Natural killer cell (primary cell): ENCODE measurements around the gene SKA2. TPM values are rescaled to one million over a fixed set of nuclear protein-coding genes. Genes with fewer than 3 reads are reported as not detected.

ENCODE experiments used
- ATAC-seq, 3 donors: fragments of 150-1000 bp in 2 of 3; fragments of 200-7000 bp in 1 of 3; cut with Tn5 transposase; 1 replicate in 1 of 3; 2 replicates in 2 of 3; pipeline ENCODE4 v1.10.0; 2021; ENCODE audit warnings: mild to moderate bottlenecking in 2 of 3, moderate library complexity in 2 of 3
- DNase-seq, 2 donors: peaks; one replicate each; pipeline versions ENCODE4 v3.0.0 to v3.0.0-alpha.2; 2013 to 2021; ENCODE audit warnings: mixed read lengths in 1 of 2
- H3K27ac ChIP-seq: one replicate; pipeline ENCODE4 v1.5.1; 2013; ENCODE audit warnings: mild to moderate bottlenecking, low read length
- H3K27me3 ChIP-seq: one replicate; pipeline ENCODE4 v1.6.1; 2013; ENCODE audit warnings: low read length; ENCODE audit not compliant: control insufficient read depth, insufficient read depth
- H3K36me3 ChIP-seq: one replicate; pipeline ENCODE4 v1.6.1; 2013; ENCODE audit warnings: low read length; ENCODE audit not compliant: control insufficient read depth, insufficient read depth
- H3K4me1 ChIP-seq: one replicate; pipeline ENCODE4 v1.6.1; 2013; ENCODE audit warnings: low read length; ENCODE audit not compliant: control insufficient read depth, insufficient read depth
- H3K4me3 ChIP-seq: one replicate; pipeline ENCODE4 v1.5.1; 2013; ENCODE audit warnings: low read length
- H3K9me3 ChIP-seq: one replicate; pipeline ENCODE4 v1.6.1; 2013; ENCODE audit warnings: low read length; ENCODE audit not compliant: control insufficient read depth, insufficient read depth
- H3K27ac Mint-ChIP-seq, 2 donors: one replicate each; pipeline ENCODE4 v1.8.0; 2022; ENCODE audit warnings: mild to moderate bottlenecking in 2 of 2, mixed read lengths in 2 of 2, moderate library complexity in 1 of 2
- H3K27me3 Mint-ChIP-seq, 2 donors: one replicate each; pipeline ENCODE4 v1.8.0; 2022; ENCODE audit warnings: low read depth in 2 of 2, mixed read lengths in 2 of 2
- H3K36me3 Mint-ChIP-seq: one replicate; pipeline ENCODE4 v1.8.0; 2022; ENCODE audit warnings: mixed read lengths
- H3K4me1 Mint-ChIP-seq, 2 donors: one replicate each; pipeline ENCODE4 v1.8.0; 2022; ENCODE audit warnings: mixed read lengths in 2 of 2
- H3K4me3 Mint-ChIP-seq: one replicate; pipeline ENCODE4 v1.8.0; 2022; ENCODE audit warnings: mild to moderate bottlenecking, moderate library complexity, mixed read lengths
- H3K9me3 Mint-ChIP-seq, 2 donors: one replicate each; pipeline ENCODE4 v1.8.0; 2022; ENCODE audit warnings: mixed read lengths in 2 of 2
- CTCF ChIP-seq: fragments of 200-600 bp; IDR thresholded peaks from one replicate; pipeline ENCODE4 v1.8.0; 2022; ENCODE audit warnings: antibody characterized with exemption
- WGBS: methylation state at CpG from one replicate; pipeline ENCODE4 v1.1.7; 2013; ENCODE audit warnings: missing lambda C conversion rate; ENCODE audit not compliant: insufficient coverage; 5-methylcytosine and 5-hydroxymethylcytosine counted together
- intact Hi-C: fragments of 100-400 bp; cut with micrococcal nuclease; formaldehyde crosslinking; loops from one replicate; pipeline ENCODE4 v1.14.2; 2022
- total RNA-seq, 4 donors: library from RNA; stranded (reverse); fragments of 120-200 nt in 1 of 4; gene quantifications; one replicate each; pipeline versions ENCODE4 v1.2.3 to v1.2.4, GENCODE V29; 2013 to 2022

Gene SKA2
- total RNA-seq, 3 donors from 2014 or later (not counting 1 experiment from before 2014, with no cell fraction given): 13.4 to 26.5 (median 17.8) TPM

- Histone ChIP-seq H3K27ac (no peak overlapping the region), H3K4me1 (no peaks in the 10 kb centered on the region), H3K27me3 (no peaks in the 10 kb centered on the region), H3K4me3 (no peak overlapping the region), H3K9me3 (no peaks in the 10 kb centered on the region), H3K36me3 (no peaks in the 10 kb centered on the region)
- intact Hi-C loops: no loop called here
- Mint-ChIP-seq H3K4me3 (no peak overlapping the region), H3K27ac (no peak overlapping the region), H3K36me3 (no peaks in the 10 kb centered on the region), H3K9me3 (no peaks in the 10 kb centered on the region), H3K4me1 (peaks cover 5% of the 10 kb centered on the region in 2 donors), H3K27me3 (no peaks in the 10 kb centered on the region)
- no peak for ATAC-seq
- no peak for TF ChIP-seq CTCF
- WGBS: 97% methylated on average over 7 of the region's 7 CpGs
- DNase-seq: no peak
These were observed 20.1 kb upstream of the SKA2 start for GRCh38 chr17:59175076-59175475.

GRCh38 chr17:59174671-59175070, 19.7 kb upstream of the SKA2 start:
- H3K36me3 ChIP-seq: no peaks in the 10 kb centered on the region

GRCh38 chr17:59172436-59173004, 17.5 kb upstream of the SKA2 start:
- DNase-seq: no peak
- no peaks in the 10 kb centered on the region for H3K4me1 ChIP-seq
- Mint-ChIP-seq H3K9me3 (no peaks in the 10 kb centered on the region), H3K27me3 (no peaks in the 10 kb centered on the region), H3K36me3 (no peaks in the 10 kb centered on the region), H3K4me3 (no peak overlapping the region), H3K27ac (no peak overlapping the region), H3K4me1 (peaks cover 5% of the 10 kb centered on the region in 2 donors)
- no peaks in the 10 kb centered on the region for H3K9me3 ChIP-seq
- no peak overlapping the region for H3K4me3 ChIP-seq
- intact Hi-C loops: no loop called here
- no peaks in the 10 kb centered on the region for H3K27me3 ChIP-seq
- ATAC-seq: no peak
- no peaks in the 10 kb centered on the region for H3K36me3 ChIP-seq
- no peak overlapping the region for H3K27ac ChIP-seq
- 99% methylated on average over 33 of the region's 33 CpGs for WGBS
- TF ChIP-seq CTCF: no peak

More at GRCh38 chr17:59174671-59175070, 19.7 kb upstream of the SKA2 start:
- Histone ChIP-seq H3K4me1 (no peaks in the 10 kb centered on the region), H3K27ac (no peak overlapping the region), H3K4me3 (no peak overlapping the region), H3K27me3 (no peaks in the 10 kb centered on the region), H3K9me3 (no peaks in the 10 kb centered on the region)
- Mint-ChIP-seq H3K36me3 (no peaks in the 10 kb centered on the region), H3K27ac (no peak overlapping the region), H3K27me3 (no peaks in the 10 kb centered on the region), H3K4me3 (no peak overlapping the region), H3K9me3 (no peaks in the 10 kb centered on the region), H3K4me1 (peaks cover 5% of the 10 kb centered on the region in 2 donors)
- intact Hi-C loops: no loop called here
- DNase-seq (no peak), ATAC-seq (no peak)
- 97% methylated on average over 10 of the region's 11 CpGs for WGBS
- TF ChIP-seq CTCF: no peak

GRCh38 chr17:59167571-59168001, 12.6 kb upstream of the SKA2 start:
- Mint-ChIP-seq H3K4me1 (peaks cover 5% of the 10 kb centered on the region in 2 donors), H3K36me3 (no peaks in the 10 kb centered on the region), H3K27me3 (no peaks in the 10 kb centered on the region), H3K9me3 (no peaks in the 10 kb centered on the region), H3K27ac (no peak overlapping the region), H3K4me3 (no peak overlapping the region)
- Histone ChIP-seq H3K9me3 (no peaks in the 10 kb centered on the region), H3K27ac (no peak overlapping the region), H3K4me3 (no peak overlapping the region), H3K36me3 (no peaks in the 10 kb centered on the region), H3K4me1 (no peaks in the 10 kb centered on the region), H3K27me3 (no peaks in the 10 kb centered on the region)
- no peak for TF ChIP-seq CTCF
- ATAC-seq (no peak), DNase-seq (no peak)
- WGBS: 71% methylated on average over 2 of the region's 2 CpGs
- intact Hi-C loops: no loop called here
